ENCODE results near the gene PTPRM.

Gene PTPRM

GRCh38 chr18:8303151-8303755 lies 736.1 kb downstream of the PTPRM start:
- no peaks in the 10 kb centered on the region for H3K27me3 ChIP-seq (ENCODE audit: insufficient read depth, low read depth)
- no peak overlapping the region for H3K9ac ChIP-seq
- TF ChIP-seq, protein P1, sequence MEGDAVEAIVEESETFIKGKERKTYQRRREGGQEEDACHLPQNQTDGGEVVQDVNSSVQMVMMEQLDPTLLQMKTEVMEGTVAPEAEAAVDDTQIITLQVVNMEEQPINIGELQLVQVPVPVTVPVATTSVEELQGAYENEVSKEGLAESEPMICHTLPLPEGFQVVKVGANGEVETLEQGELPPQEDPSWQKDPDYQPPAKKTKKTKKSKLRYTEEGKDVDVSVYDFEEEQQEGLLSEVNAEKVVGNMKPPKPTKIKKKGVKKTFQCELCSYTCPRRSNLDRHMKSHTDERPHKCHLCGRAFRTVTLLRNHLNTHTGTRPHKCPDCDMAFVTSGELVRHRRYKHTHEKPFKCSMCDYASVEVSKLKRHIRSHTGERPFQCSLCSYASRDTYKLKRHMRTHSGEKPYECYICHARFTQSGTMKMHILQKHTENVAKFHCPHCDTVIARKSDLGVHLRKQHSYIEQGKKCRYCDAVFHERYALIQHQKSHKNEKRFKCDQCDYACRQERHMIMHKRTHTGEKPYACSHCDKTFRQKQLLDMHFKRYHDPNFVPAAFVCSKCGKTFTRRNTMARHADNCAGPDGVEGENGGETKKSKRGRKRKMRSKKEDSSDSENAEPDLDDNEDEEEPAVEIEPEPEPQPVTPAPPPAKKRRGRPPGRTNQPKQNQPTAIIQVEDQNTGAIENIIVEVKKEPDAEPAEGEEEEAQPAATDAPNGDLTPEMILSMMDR (conservative IDR thresholded peaks at IDR 0.05; ENCODE audit: low read depth, low read length): no peak
- H4K20me1 ChIP-seq (ENCODE audit: insufficient read depth): no peaks in the 10 kb centered on the region
- no peaks in the 10 kb centered on the region for H3K4me1 ChIP-seq (ENCODE audit: low read depth, poor library complexity, severe bottlenecking)
- no peaks in the 10 kb centered on the region for H3K36me3 ChIP-seq (ENCODE audit: insufficient read depth)
- no peaks in the 10 kb centered on the region for H3K79me2 ChIP-seq (ENCODE audit: insufficient read depth, low read depth)
- no peak overlapping the region for H3K27ac ChIP-seq
- H2AFZ ChIP-seq (ENCODE audit: low read depth): no peak overlapping the region
- H3K4me3 ChIP-seq (IDR thresholded peaks at IDR 0.05; ENCODE audit: insufficient read depth, low read depth, low read length): no peak overlapping the region
- no peak overlapping the region for H3K4me2 ChIP-seq

GRCh38 chr18:8307960-8308359 lies 740.8 kb downstream of the PTPRM start:
- Histone ChIP-seq H3K27ac (no peak overlapping the region), H2AFZ (ENCODE audit: low read depth) (no peak overlapping the region), H3K36me3 (ENCODE audit: insufficient read depth) (no peaks in the 10 kb centered on the region), H3K9ac (no peak overlapping the region), H3K4me2 (no peak overlapping the region), H4K20me1 (ENCODE audit: insufficient read depth) (no peaks in the 10 kb centered on the region), H3K4me3 (IDR thresholded peaks at IDR 0.05; ENCODE audit: insufficient read depth, low read depth, low read length) (no peak overlapping the region), H3K79me2 (ENCODE audit: insufficient read depth, low read depth) (no peaks in the 10 kb centered on the region), H3K4me1 (ENCODE audit: low read depth, poor library complexity, severe bottlenecking) (no peaks in the 10 kb centered on the region), H3K27me3 (ENCODE audit: insufficient read depth, low read depth) (no peaks in the 10 kb centered on the region)
- TF ChIP-seq, protein P1 (conservative IDR thresholded peaks at IDR 0.05; ENCODE audit: low read depth, low read length): no peak

DNA sequence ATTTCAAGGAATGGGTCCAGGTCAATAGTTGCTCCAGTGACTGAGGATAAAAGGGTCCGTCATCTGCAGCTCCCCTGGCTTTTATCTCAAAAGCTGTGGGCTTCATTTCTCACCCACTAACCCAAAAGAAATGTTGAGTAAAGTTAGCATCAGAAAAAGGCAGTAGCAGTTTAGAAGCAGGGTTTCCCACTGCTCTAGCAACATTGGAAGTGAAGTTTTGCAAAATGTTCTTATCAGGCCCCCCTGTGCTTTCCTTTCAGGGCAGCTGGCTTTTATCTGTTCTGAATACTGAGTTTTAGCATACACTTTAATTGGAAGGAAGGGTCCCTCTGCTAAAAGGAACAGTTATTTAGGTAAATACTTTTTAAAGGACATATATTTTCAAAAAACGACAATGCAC lies 745.9 kb downstream of the PTPRM start:
- H3K4me2 ChIP-seq: no peak overlapping the region
- no peak overlapping the region for H3K27ac ChIP-seq
- H4K20me1 ChIP-seq (ENCODE audit: insufficient read depth): no peaks in the 10 kb centered on the region
- no peaks in the 10 kb centered on the region for H3K79me2 ChIP-seq (ENCODE audit: insufficient read depth, low read depth)
- H2AFZ ChIP-seq (ENCODE audit: low read depth): no peak overlapping the region
- no peaks in the 10 kb centered on the region for H3K4me1 ChIP-seq (ENCODE audit: low read depth, poor library complexity, severe bottlenecking)
- TF ChIP-seq, protein P1 (conservative IDR thresholded peaks at IDR 0.05; ENCODE audit: low read depth, low read length): no peak
- H3K27me3 ChIP-seq (ENCODE audit: insufficient read depth, low read depth): no peaks in the 10 kb centered on the region
- H3K36me3 ChIP-seq (ENCODE audit: insufficient read depth): no peaks in the 10 kb centered on the region
- no peak overlapping the region for H3K4me3 ChIP-seq (IDR thresholded peaks at IDR 0.05; ENCODE audit: insufficient read depth, low read depth, low read length)
- no peak overlapping the region for H3K9ac ChIP-seq

GRCh38 chr18:8314124-8314523 lies 747.0 kb downstream of the PTPRM start:
- Histone ChIP-seq H3K9ac (no peak overlapping the region), H3K4me2 (no peak overlapping the region), H3K4me1 (ENCODE audit: low read depth, poor library complexity, severe bottlenecking) (no peaks in the 10 kb centered on the region), H3K27me3 (ENCODE audit: insufficient read depth, low read depth) (no peaks in the 10 kb centered on the region), H4K20me1 (ENCODE audit: insufficient read depth) (no peaks in the 10 kb centered on the region), H2AFZ (ENCODE audit: low read depth) (no peak overlapping the region), H3K36me3 (ENCODE audit: insufficient read depth) (no peaks in the 10 kb centered on the region), H3K79me2 (ENCODE audit: insufficient read depth, low read depth) (no peaks in the 10 kb centered on the region), H3K4me3 (IDR thresholded peaks at IDR 0.05; ENCODE audit: insufficient read depth, low read depth, low read length) (no peak overlapping the region), H3K27ac (no peak overlapping the region)
- TF ChIP-seq, protein P1 (conservative IDR thresholded peaks at IDR 0.05; ENCODE audit: low read depth, low read length): no peak

Measured in KMS-11 (cell line).